Trophoblast cell (in vitro differentiated cells and primary cell): ENCODE data around the gene GEMIN8.

Experiments used
- DNase-seq, 2 donors: peaks; one replicate each; pipeline ENCODE4 v3.0.0-alpha.2; 2016
- H2AFZ ChIP-seq: 2 replicates; pipeline ENCODE4 v1.6.1; 2013; ENCODE audit warnings: low read length, moderate library complexity, mild to moderate bottlenecking; ENCODE audit not compliant: insufficient read depth, poor library complexity
- H2AK5ac ChIP-seq: 2 replicates; pipeline ENCODE4 v1.6.1; 2013; ENCODE audit warnings: mild to moderate bottlenecking, low read length
- H2BK120ac ChIP-seq: 2 replicates; pipeline ENCODE4 v1.6.1; 2013; ENCODE audit warnings: low read length, mild to moderate bottlenecking, moderate library complexity; ENCODE audit not compliant: insufficient read depth, poor library complexity
- H2BK12ac ChIP-seq: 2 replicates; pipeline ENCODE4 v1.6.1; 2013; ENCODE audit warnings: mild to moderate bottlenecking, low read length, moderate library complexity
- H2BK5ac ChIP-seq: 2 replicates; pipeline ENCODE4 v1.6.1; 2013; ENCODE audit warnings: low read length, low read depth, moderate library complexity, mild to moderate bottlenecking; ENCODE audit not compliant: poor library complexity
- H3K14ac ChIP-seq: 2 replicates; pipeline ENCODE4 v1.6.1; 2013; ENCODE audit warnings: mild to moderate bottlenecking, low read length
- H3K18ac ChIP-seq: 2 replicates; pipeline ENCODE4 v1.6.1; 2013; ENCODE audit warnings: mild to moderate bottlenecking, low read length
- H3K23ac ChIP-seq: 2 replicates; pipeline ENCODE4 v1.6.1; 2013; ENCODE audit warnings: low read length
- H3K27ac ChIP-seq: 2 replicates; pipeline ENCODE4 v1.5.1; 2013; ENCODE audit warnings: low read depth, mild to moderate bottlenecking, inconsistent platforms, low read length, moderate library complexity
- H3K27me3 ChIP-seq: 2 replicates; pipeline ENCODE4 v1.6.1; 2013; ENCODE audit warnings: inconsistent platforms, mild to moderate bottlenecking, low read length, moderate library complexity; ENCODE audit not compliant: insufficient read depth
- H3K36me3 ChIP-seq, 2 experiments: 1 replicate in 1 of 2; 2 replicates in 1 of 2; pipeline ENCODE4 v1.6.1; 2013; ENCODE audit warnings: low read length in 2 of 2, mild to moderate bottlenecking in 2 of 2, moderate library complexity in 1 of 2; ENCODE audit not compliant: insufficient read depth in 2 of 2, control insufficient read depth in 1 of 2
- H3K4ac ChIP-seq: 2 replicates; pipeline ENCODE4 v1.6.1; 2013; ENCODE audit warnings: low read depth, mild to moderate bottlenecking, low read length, moderate library complexity
- H3K4me1 ChIP-seq, 2 experiments: 1 replicate in 1 of 2; 2 replicates in 1 of 2; pipeline ENCODE4 v1.6.1; 2013; ENCODE audit warnings: low read length in 2 of 2, mild to moderate bottlenecking in 2 of 2, moderate library complexity in 1 of 2; ENCODE audit not compliant: insufficient read depth in 2 of 2, control insufficient read depth in 1 of 2
- H3K4me2 ChIP-seq: 2 replicates; pipeline ENCODE4 v1.6.1; 2013; ENCODE audit warnings: inconsistent platforms, mild to moderate bottlenecking, low read length, moderate library complexity
- H3K4me3 ChIP-seq: 2 replicates; pipeline ENCODE4 v1.5.1; 2013; ENCODE audit warnings: mild to moderate bottlenecking, low read depth, low read length, inconsistent platforms
- H3K79me1 ChIP-seq: one replicate; pipeline ENCODE4 v1.6.1; 2013; ENCODE audit warnings: low read length
- H3K79me2 ChIP-seq: 2 replicates; pipeline ENCODE4 v1.6.1; 2013; ENCODE audit warnings: low read length, mild to moderate bottlenecking; ENCODE audit not compliant: control insufficient read depth, insufficient read depth, poor library complexity
- H3K9ac ChIP-seq: 2 replicates; pipeline ENCODE4 v1.6.1; 2013; ENCODE audit warnings: mild to moderate bottlenecking, low read length
- H3K9me3 ChIP-seq: 2 replicates; pipeline ENCODE4 v1.6.1; 2013; ENCODE audit warnings: low read depth, mild to moderate bottlenecking, control low read depth, inconsistent platforms, low read length; ENCODE audit not compliant: insufficient read depth
- H4K12ac ChIP-seq: 2 replicates; pipeline ENCODE4 v1.6.1; 2013; ENCODE audit warnings: low read depth, mild to moderate bottlenecking, low read length, moderate library complexity
- H4K8ac ChIP-seq: 2 replicates; pipeline ENCODE4 v1.6.1; 2013; ENCODE audit warnings: low read depth, mild to moderate bottlenecking, low read length, moderate library complexity
- H4K91ac ChIP-seq: one replicate; pipeline ENCODE4 v1.6.1; 2013; ENCODE audit warnings: low read depth, mild to moderate bottlenecking, low read length, moderate library complexity
- WGBS: extraction: QIAGEN DNeasy Blood & Tissue Kit; methylation state at CpG from one replicate; pipeline ENCODE4 v1.1.7; 2013; ENCODE audit warnings: missing lambda C conversion rate; ENCODE audit not compliant: insufficient read length, insufficient coverage; ENCODE audit errors: extremely low coverage; 5-methylcytosine and 5-hydroxymethylcytosine counted together

GEMIN8 gene

GRCh38 chrX:14028473-14028872 lies 1.2 kb downstream of the GEMIN8 start:
- no peaks in the 10 kb centered on the region for H3K4me1 ChIP-seq
- H4K91ac ChIP-seq: no peak overlapping the region
- H3K9ac ChIP-seq: no peak overlapping the region
- no peak overlapping the region for H4K12ac ChIP-seq
- no peak overlapping the region for H3K14ac ChIP-seq
- no peak overlapping the region for H2BK5ac ChIP-seq
- H3K9me3 ChIP-seq: no peaks in the 10 kb centered on the region
- H3K4me3 ChIP-seq: no peak overlapping the region
- H3K79me2 ChIP-seq: no peaks in the 10 kb centered on the region
- DNase-seq: no peak
- no peak overlapping the region for H3K18ac ChIP-seq
- WGBS: 100% methylated on average over 1 of the region's 3 CpGs
- no peaks in the 10 kb centered on the region for H3K27me3 ChIP-seq
- no peak overlapping the region for H2AK5ac ChIP-seq
- H3K4ac ChIP-seq: no peak overlapping the region
- no peak overlapping the region for H2BK12ac ChIP-seq
- no peak overlapping the region for H3K23ac ChIP-seq
- H3K79me1 ChIP-seq: peaks cover 6% of the 10 kb centered on the region
- no peak overlapping the region for H3K27ac ChIP-seq
- no peak overlapping the region for H3K4me2 ChIP-seq
- no peaks in the 10 kb centered on the region for H3K36me3 ChIP-seq
- H2BK120ac ChIP-seq: no peak overlapping the region
- H4K8ac ChIP-seq: no peak overlapping the region
- H2AFZ ChIP-seq: no peak overlapping the region

GRCh38 chrX:14027511-14028019 lies 2.1 kb downstream of the GEMIN8 start:
- H2BK120ac ChIP-seq: no peak overlapping the region
- peak in 1 of 2 donors; percentile 6 for DNase-seq
- H3K18ac ChIP-seq: no peak overlapping the region
- no peaks in the 10 kb centered on the region for H3K79me2 ChIP-seq
- H2AFZ ChIP-seq: no peak overlapping the region
- H3K4me1 ChIP-seq: no peaks in the 10 kb centered on the region
- no peak overlapping the region for H2AK5ac ChIP-seq
- no peak overlapping the region for H3K4ac ChIP-seq
- no peak overlapping the region for H3K23ac ChIP-seq
- no peak overlapping the region for H3K27ac ChIP-seq
- H3K9ac ChIP-seq: no peak overlapping the region
- no peak overlapping the region for H2BK12ac ChIP-seq
- no peaks in the 10 kb centered on the region for H3K27me3 ChIP-seq
- no peak overlapping the region for H4K12ac ChIP-seq
- H3K4me3 ChIP-seq: no peak overlapping the region
- H4K91ac ChIP-seq: no peak overlapping the region
- no peaks in the 10 kb centered on the region for H3K9me3 ChIP-seq
- H4K8ac ChIP-seq: no peak overlapping the region
- H3K4me2 ChIP-seq: no peak overlapping the region
- H2BK5ac ChIP-seq: no peak overlapping the region
- no peak overlapping the region for H3K14ac ChIP-seq
- H3K36me3 ChIP-seq: no peaks in the 10 kb centered on the region
- H3K79me1 ChIP-seq: peaks cover 6% of the 10 kb centered on the region

DNA sequence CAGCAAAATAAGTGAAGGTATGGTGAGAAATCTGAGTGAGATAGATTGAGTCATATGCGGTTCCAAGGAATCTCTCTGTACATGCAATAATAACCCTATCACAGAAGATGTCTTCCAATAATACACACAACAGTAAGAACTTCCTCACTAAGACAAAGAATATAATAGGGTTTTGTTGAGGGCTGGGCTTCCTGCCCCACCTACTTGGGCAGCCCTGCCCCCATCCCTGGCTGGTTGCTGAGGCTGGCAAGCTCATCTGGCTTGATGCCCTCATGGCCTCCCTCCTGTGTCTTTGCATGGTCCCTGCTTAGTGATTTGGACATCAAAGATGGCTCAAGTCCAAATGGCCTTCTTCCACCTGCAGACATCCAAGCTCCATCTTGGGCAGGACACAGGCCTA lies 2.7 kb downstream of the GEMIN8 start:
- Histone ChIP-seq H4K12ac (no peak overlapping the region), H4K91ac (no peak overlapping the region), H3K79me2 (no peaks in the 10 kb centered on the region), H3K4me3 (no peak overlapping the region), H3K27ac (no peak overlapping the region), H3K79me1 (peaks cover 6% of the 10 kb centered on the region), H3K14ac (no peak overlapping the region), H3K36me3 (no peaks in the 10 kb centered on the region), H2AK5ac (no peak overlapping the region), H3K9me3 (no peaks in the 10 kb centered on the region), H2BK5ac (no peak overlapping the region), H3K9ac (no peak overlapping the region), H3K18ac (no peak overlapping the region), H2AFZ (no peak overlapping the region), H3K4ac (no peak overlapping the region), H4K8ac (no peak overlapping the region), H3K4me1 (no peaks in the 10 kb centered on the region), H2BK120ac (no peak overlapping the region), H2BK12ac (no peak overlapping the region), H3K4me2 (no peak overlapping the region), H3K27me3 (no peaks in the 10 kb centered on the region), H3K23ac (no peak overlapping the region)
- DNase-seq: no peak
- WGBS: no CpG with 5 or more reads among the region's 1 CpG

- Histone ChIP-seq H2BK5ac (no peak overlapping the region), H4K8ac (peak overlapping the region; percentile 38), H2AK5ac (no peak overlapping the region), H3K79me2 (no peaks in the 10 kb centered on the region), H3K4me1 (no peaks in the 10 kb centered on the region), H3K79me1 (peaks cover 6% of the 10 kb centered on the region), H3K9ac (no peak overlapping the region), H4K91ac (no peak overlapping the region), H3K9me3 (no peaks in the 10 kb centered on the region), H3K14ac (no peak overlapping the region), H3K4me2 (no peak overlapping the region), H3K36me3 (no peaks in the 10 kb centered on the region), H2AFZ (no peak overlapping the region), H4K12ac (no peak overlapping the region), H2BK12ac (no peak overlapping the region), H3K27me3 (no peaks in the 10 kb centered on the region), H3K4ac (no peak overlapping the region), H3K27ac (no peak overlapping the region), H3K18ac (no peak overlapping the region), H3K23ac (no peak overlapping the region), H3K4me3 (no peak overlapping the region), H2BK120ac (no peak overlapping the region)
- no peak for DNase-seq
- WGBS: no CpG with 5 or more reads among the region's 7 CpGs
These were observed 3.6 kb downstream of the GEMIN8 start for GRCh38 chrX:14026121-14026520.
